Fibroblast of the aortic adventitia (primary cell): ENCODE measurements around the gene ANKRD13C. TPM values are rescaled to one million over a fixed set of nuclear protein-coding genes. Genes with fewer than 3 reads are reported as not detected.

Experiments used
- DNase-seq: peaks from one replicate; pipeline ENCODE4 v3.0.0-alpha.2; 2010; ENCODE audit warnings: low read depth
- H3K4me3 ChIP-seq: 2 replicates; pipeline ENCODE4 v1.5.1; 2011; ENCODE audit warnings: low read depth, mild to moderate bottlenecking, control low read depth, low read length, moderate library complexity
- CTCF ChIP-seq: IDR thresholded peaks from 2 replicates; pipeline ENCODE4 v1.5.1; 2011; ENCODE audit warnings: mild to moderate bottlenecking, low read length, control low read depth, inconsistent platforms; ENCODE audit not compliant: insufficient read depth
- total RNA-seq: library from RNA; depleted of rRNA; stranded (reverse); fragments of >200 nt; gene quantifications from 2 replicates; pipeline ENCODE4 v1.2.3, GENCODE V29; 2012; ENCODE audit warnings: low replicate concordance

The ANKRD13C gene
- total RNA-seq: 34.3 and 37.7 TPM in 2 replicates

GRCh38 chr1:70354332-70355110 lies at the start of gene ANKRD13C:
Gene ANKRD13C (minus strand): TSS chr1:70354722. CDS start chr1:70354408, 314 bp downstream.
- peak; percentile 97 for DNase-seq
- H3K4me3 ChIP-seq: peak within 1 kb of the TSS; percentile 96

GRCh38 chr1:70403759-70404158 lies 49.2 kb upstream of the ANKRD13C start:
- no peak overlapping the region for H3K4me3 ChIP-seq
- DNase-seq: no peak
- TF ChIP-seq CTCF: no peak

More at GRCh38 chr1:70354332-70355110, at the start of gene ANKRD13C:
- no peak for TF ChIP-seq CTCF

GRCh38 chr1:70401974-70402373 lies 47.5 kb upstream of the ANKRD13C start:
- H3K4me3 ChIP-seq: no peak overlapping the region
- no peak for DNase-seq
- no peak for TF ChIP-seq CTCF

GRCh38 chr1:70400335-70400734 lies 45.8 kb upstream of the ANKRD13C start:
- TF ChIP-seq CTCF: no peak
- H3K4me3 ChIP-seq: no peak overlapping the region
- DNase-seq: no peak

GRCh38 chr1:70397013-70397412 lies 42.5 kb upstream of the ANKRD13C start:
- no peak overlapping the region for H3K4me3 ChIP-seq
- no peak for DNase-seq
- no peak for TF ChIP-seq CTCF

GRCh38 chr1:70396607-70397006 lies 42.1 kb upstream of the ANKRD13C start:
- no peak for TF ChIP-seq CTCF
- H3K4me3 ChIP-seq: no peak overlapping the region
- DNase-seq: no peak
